ENCODE measurements around the gene FTCD. TPM values are rescaled to one million over a fixed set of nuclear protein-coding genes. Genes with fewer than 3 reads are reported as not detected.

Gene FTCD
- total RNA-seq, 1 donor from 2014 or later = 1.8 TPM

GRCh38 chr21:46129846-46130651, 25.3 kb downstream of the FTCD start:
- Mint-ChIP-seq H3K27ac (ENCODE audit: unreplicated experiment) (no peak overlapping the region), H3K9me3 (no peaks in the 10 kb centered on the region), H3K36me3 (ENCODE audit: low read depth) (no peaks in the 10 kb centered on the region), H3K4me1 (no peaks in the 10 kb centered on the region), H3K4me3 (no peak overlapping the region), H3K27me3 (ENCODE audit: low read depth) (no peaks in the 10 kb centered on the region)
- TF ChIP-seq, protein P1, sequence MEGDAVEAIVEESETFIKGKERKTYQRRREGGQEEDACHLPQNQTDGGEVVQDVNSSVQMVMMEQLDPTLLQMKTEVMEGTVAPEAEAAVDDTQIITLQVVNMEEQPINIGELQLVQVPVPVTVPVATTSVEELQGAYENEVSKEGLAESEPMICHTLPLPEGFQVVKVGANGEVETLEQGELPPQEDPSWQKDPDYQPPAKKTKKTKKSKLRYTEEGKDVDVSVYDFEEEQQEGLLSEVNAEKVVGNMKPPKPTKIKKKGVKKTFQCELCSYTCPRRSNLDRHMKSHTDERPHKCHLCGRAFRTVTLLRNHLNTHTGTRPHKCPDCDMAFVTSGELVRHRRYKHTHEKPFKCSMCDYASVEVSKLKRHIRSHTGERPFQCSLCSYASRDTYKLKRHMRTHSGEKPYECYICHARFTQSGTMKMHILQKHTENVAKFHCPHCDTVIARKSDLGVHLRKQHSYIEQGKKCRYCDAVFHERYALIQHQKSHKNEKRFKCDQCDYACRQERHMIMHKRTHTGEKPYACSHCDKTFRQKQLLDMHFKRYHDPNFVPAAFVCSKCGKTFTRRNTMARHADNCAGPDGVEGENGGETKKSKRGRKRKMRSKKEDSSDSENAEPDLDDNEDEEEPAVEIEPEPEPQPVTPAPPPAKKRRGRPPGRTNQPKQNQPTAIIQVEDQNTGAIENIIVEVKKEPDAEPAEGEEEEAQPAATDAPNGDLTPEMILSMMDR (conservative IDR thresholded peaks at IDR 0.05) = no peak
- no peak for DNase-seq (ENCODE audit: low read depth, low spot score)

GRCh38 chr21:46128933-46129571, 26.3 kb downstream of the FTCD start:
- H3K36me3 Mint-ChIP-seq (ENCODE audit: low read depth) = no peaks in the 10 kb centered on the region
- H3K27ac Mint-ChIP-seq (ENCODE audit: unreplicated experiment) = no peak overlapping the region
- DNase-seq (ENCODE audit: low read depth, low spot score) = no peak
- no peak overlapping the region for H3K4me3 Mint-ChIP-seq
- H3K27me3 Mint-ChIP-seq (ENCODE audit: low read depth) = no peaks in the 10 kb centered on the region
- no peaks in the 10 kb centered on the region for H3K4me1 Mint-ChIP-seq
- no peaks in the 10 kb centered on the region for H3K9me3 Mint-ChIP-seq
- TF ChIP-seq, protein P1 (conservative IDR thresholded peaks at IDR 0.05) = no peak

DNA sequence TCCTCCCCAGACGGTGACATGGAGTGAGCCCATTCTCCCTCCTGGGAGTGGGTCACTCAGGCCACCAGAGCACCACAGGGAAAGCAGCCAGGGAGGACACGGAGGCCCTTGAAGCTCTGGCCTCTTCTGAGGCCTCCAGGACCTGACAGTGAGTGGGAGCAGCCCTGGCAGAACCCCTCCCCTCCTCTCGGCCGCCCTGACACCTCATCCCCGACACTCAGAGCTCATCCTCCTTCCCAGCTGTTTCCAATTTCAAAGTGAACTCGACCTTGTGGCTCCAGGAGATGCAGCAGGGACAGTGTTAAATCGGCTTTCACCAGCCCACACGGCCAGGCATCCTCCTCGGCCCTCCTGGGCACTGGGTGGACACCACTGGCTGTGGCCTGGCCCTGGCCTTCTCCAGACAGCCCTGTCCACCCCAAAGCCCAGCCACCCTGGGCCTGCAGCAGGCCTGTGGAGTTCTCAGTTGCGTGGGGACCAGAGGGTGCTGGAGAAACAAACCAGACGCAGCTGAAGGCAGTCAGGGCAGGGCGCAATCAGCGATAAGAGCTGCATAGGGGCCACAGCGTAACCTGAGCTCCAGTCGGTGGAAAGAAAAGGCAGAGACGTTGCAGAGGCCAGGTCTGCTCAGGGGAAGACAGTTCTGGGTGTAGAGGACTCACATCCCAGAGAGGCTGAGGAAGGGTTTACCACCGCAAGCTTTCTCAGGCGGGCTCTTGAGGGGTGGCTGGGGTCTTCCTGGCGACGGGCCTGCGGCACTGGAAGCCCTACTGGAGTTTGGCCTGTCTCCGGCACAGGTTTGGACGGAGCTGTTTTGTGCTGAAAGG, 27.1 kb downstream of the FTCD start:
- no peak for DNase-seq (ENCODE audit: low read depth, low spot score)
- H3K27me3 Mint-ChIP-seq (ENCODE audit: low read depth) = no peaks in the 10 kb centered on the region
- no peak overlapping the region for H3K4me3 Mint-ChIP-seq
- no peaks in the 10 kb centered on the region for H3K4me1 Mint-ChIP-seq
- TF ChIP-seq, protein P1 (conservative IDR thresholded peaks at IDR 0.05) = no peak
- H3K9me3 Mint-ChIP-seq = peaks cover 3% of the 10 kb centered on the region
- peak overlapping the region; percentile 84 for H3K27ac Mint-ChIP-seq (ENCODE audit: unreplicated experiment)
- no peaks in the 10 kb centered on the region for H3K36me3 Mint-ChIP-seq (ENCODE audit: low read depth)

DNA sequence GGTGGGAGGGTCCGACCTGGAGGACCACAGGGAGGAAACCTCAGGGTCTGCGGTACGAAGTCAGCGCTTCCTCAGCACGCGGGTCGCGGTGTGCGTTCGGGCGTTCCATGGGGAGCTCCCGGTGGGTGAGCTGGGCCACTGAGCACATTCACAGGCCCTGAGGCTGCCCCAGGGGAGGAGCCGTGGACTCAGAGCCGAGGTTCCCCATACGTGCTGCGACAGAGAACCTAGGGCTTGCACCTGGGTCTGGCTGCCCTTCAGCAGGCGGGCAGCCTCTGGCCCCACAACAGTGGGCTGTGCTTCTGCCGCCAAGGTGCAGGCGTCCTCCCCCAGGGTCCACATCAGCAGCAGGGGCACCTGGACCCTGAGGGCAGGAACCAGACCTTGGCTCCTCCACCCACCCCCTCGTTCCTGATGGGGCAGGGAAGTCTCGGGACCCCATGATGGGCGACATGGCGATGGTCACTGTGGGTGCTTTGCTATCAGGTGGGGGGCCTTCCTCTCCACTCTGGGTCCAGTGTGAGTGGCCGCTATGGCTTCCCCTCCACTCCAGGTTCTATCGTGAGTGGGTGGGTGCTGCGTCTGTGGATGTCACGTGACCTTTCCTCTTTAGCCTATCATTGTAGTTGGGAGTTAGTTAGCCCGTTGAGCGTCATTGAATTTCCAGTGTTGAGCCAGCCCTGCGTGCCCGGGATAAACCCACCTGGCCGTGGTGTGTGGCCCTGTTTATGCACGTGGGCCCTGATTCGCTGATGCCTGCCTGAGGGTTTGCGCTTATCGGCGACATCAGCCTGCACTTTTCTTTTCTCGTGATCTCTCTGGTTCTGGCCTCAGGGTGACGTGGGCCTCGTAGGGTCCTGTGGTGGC, 27.9 kb downstream of the FTCD start:
- Mint-ChIP-seq H3K36me3 (ENCODE audit: low read depth) (no peaks in the 10 kb centered on the region), H3K27ac (ENCODE audit: unreplicated experiment) (no peak overlapping the region), H3K27me3 (ENCODE audit: low read depth) (no peaks in the 10 kb centered on the region), H3K9me3 (peaks cover 3% of the 10 kb centered on the region), H3K4me3 (no peak overlapping the region), H3K4me1 (no peaks in the 10 kb centered on the region)
- TF ChIP-seq, protein P1 (conservative IDR thresholded peaks at IDR 0.05) = no peak
- DNase-seq (ENCODE audit: low read depth, low spot score) = no peak
